NCI-H526 treated with DMSO at 0.1 percent for 48 hours (cell line): Measurements from ENCODE around the gene GPR87.

Experiments used
- DNase-seq: peaks from one replicate; lab custom pipeline; 2025; lab: John Stamatoyannopoulos, UW

GPR87 gene

DNA sequence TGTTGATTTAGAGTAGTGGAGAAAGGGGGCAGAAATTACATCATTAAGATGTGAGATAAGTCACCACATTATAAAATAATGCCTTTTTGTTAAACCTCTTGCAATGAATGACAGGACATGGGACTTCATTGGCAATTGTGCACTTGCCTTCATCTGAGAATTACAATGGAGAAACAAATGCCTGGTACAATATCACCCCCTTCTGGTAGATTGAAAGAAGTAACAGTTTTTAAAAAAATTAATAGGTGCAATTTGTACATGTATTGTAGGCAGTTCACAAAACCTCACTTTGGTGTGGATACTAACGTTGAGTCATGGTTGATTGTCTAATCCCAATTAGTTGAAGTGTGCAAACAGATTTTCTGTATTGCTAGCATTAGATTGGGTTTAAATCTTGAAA, 33.7 kb downstream of the GPR87 start:
- DNase-seq, result peak; percentile 57

DNA sequence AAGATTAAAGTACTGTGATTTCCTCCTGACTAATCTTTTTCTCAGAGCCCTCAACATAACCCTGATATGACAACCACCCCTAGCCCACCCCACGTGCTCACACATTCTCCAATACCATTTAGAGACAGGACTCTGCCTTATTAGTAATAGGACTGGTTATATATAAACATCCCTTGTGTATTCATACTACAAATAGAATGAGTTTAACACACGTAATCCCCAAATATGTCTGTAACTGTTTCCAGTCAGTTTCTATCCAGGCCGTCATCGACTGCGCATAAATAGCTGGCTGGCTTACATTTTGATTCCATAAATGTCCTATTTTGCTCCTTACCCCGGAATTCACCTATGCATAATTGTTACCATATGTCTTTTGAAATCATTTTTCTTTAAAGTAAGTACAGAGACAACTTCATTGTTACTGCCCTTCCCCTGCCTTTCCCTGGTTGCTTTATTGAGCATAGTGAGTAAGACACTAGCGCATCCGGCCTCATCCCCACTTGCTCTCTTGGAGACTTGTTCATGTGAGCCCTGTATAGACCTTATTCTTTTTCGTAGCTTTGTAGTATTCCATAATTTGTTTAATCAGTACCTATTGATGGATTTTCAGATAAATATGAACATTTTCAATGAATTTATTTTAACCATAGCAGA, 34.8 kb downstream of the GPR87 start:
- DNase-seq, result no peak

DNA sequence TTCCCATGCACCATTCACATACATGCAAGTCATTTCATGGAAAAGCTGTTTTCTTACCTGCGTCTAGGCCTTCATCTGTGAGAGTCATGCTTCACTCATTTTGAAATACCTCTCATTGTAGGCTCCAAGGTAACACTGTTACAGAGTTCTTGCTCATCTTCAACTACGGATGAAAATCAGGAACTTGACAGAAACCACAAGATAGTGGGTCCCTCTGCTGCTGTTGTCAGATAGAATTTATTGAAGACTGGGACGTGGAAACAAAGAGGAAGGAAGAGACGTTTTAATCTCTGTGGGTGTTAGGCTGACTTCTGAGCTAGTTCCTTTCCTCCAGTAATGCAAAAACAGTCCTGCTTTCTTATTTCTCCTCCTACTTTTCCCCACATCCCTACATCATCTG, 38.4 kb downstream of the GPR87 start, which contains the start of gene P2RY14:
Gene P2RY14, minus strand, starts transcription at position 313 of the 400 bp plus-strand sequence. CDS start 64,226 bp downstream, outside the sequence.
- DNase-seq, result no peak

DNA sequence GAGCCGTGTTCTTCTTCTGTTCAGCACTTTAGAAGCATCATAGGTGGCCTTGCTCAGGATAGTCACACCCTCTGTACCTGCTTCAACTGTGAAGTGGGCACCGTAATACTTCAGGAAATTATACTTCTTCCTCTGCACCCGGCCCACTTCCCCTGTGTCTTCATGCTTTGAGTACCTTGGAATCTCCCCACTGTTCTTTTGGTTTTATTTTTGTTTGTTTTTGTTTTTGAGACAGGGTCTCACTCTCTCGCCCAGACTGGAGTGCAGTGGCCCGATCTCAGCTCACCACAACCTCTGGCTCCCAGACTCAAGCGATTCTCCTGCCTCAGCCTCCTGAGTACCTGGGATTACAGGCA, 40.0 kb downstream of the GPR87 start:
- DNase-seq, result no peak

DNA sequence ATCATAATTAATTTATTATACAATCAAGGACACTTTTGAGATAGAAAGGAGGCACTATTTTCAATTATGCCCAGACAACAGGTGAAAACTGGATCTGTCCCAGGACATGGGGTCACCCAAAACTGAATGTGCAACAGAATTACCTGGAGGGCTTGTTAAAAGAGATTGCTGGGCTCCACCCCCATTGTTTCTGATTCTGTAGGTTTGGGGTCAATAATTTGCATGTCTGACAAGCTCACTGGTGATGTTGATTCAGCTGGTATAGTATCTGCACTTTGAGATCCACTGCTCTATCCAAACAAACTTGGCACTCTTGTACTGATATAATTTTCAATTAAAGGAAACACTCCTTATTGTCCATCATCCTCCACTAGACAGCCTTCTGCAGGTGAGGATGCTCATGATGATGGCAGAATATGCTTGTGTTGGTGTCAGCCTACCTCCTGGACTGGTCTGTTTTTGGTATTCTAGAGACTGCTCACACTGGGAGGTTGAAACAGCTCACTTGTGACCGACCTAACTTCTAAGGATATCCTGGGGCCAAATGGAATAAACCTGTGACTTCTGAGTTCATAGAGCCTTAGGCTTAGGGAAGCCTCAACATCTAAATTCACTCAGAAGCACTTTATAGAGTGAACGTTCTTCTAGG, 40.5 kb downstream of the GPR87 start:
- no peak for DNase-seq

DNA sequence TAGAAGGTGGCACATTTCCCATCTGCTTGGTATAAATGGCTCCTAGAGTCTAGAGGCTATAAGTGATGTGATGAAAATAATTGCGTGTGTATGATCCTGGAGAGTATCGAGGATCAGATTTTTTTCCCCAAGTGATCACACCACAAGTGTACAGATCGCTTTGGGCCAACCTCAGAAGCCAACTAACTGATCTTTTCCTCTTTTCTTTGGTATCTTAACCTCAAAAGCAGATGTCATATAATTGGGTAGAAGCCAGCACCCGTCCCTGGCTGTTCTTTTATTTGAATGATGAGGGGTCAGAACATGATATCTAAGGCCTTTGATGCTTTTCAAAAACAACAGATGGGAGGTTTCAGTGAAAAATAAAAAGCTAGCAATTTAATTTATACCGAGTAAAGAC, 41.5 kb downstream of the GPR87 start:
- no peak for DNase-seq

DNA sequence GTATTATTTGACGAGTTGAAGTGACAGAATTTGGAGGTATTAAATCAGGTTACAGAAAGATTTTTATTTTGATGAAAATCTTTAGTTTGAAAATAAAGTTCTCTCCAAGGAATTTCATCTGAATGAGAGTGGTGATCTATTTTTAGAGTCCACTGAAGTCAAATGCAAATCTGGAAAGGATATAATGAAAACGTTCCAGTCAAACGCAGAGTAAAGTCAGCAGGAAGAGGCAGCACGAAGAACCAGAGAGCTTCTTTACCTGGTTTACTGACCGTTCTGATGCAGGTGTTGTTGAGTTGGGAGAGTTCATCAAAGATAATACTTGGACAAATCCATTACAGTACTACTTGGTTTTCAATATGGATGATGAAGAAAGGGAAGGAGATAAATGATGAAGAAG, 47.0 kb downstream of the GPR87 start:
- no peak for DNase-seq

DNA sequence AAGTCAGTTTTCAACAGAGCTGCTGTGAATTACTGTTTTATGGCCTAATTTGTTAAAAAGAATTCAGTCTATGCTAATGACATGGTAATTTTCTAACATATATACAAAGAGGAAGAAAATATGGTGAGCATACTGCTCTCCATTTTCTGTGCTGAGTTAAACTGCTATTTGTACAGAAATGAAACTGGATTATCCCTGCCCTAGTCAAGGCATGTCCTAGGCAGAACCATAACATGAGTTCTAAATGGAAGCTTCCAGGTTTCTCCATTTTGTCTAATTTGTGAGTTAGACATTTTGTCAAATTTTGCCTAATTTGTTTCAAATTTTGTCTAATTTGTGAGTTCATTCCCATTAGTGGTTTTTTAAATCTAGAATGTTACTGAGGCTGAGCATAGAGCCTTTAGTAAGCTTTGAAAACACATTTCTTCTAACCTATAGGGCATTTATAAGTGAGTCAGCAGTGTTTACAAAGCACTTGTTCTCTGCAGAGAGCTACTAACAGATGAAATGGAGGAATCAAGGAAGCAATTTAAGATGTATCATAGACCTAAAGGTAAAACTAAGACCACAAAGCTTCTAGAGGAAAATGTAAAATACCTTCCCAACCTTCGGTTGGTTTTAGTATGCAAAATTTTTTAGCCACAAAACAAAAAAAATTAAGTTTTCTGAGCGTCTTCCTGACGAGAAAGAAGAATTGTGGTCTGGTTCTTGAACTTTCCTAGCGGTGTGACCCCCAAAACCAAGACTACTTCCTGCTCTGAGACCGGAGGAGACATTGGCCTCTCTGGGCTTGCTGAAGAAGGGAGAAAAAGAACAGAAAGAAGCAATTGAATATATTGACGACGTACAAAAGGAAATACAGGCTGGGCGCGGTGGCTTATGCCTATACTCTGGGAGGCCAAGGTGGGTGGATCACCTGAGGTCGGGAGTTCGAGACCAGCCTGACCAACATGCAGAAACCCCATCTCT, 48.1 kb downstream of the GPR87 start:
- no peak for DNase-seq

DNA sequence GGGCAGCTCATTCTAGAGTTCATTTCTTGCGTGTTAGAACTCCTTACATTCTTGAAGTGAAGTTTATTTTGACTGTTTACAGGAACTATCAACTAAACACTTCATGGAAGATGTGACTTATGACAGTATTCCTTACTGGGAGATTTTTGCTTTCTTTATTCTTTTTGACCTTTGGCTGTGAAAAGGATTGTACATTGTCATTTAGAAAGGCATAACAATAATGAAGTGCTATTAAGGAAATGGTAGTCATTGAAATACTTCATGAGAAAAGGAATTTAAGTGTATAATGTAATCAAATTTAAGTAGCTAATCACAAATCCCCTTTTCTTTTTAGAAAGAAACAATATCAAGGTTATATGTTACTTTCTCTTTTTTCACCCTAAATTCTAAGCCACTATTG, 49.6 kb downstream of the GPR87 start:
- DNase-seq, result no peak

DNA sequence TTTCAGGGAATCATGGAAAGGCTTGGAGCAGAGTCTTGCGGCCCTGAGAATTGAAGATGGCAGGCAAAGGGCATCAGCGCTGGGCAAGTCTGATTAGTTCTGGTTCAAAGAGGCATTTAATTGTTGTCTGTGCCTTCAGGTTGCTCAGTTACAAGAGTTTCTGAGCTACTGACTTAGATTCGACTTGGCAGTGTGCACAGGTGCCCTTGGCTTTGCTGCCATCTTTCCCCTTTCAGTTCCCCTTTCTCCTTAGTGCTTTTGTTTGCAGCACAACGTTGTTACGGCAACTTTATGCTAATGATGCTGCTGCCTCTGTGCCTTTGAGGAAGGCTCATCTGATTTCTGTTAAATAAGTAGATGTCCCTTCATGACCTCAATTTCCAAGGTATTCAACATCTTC, 50.8 kb downstream of the GPR87 start:
- peak; percentile 18 for DNase-seq

DNA sequence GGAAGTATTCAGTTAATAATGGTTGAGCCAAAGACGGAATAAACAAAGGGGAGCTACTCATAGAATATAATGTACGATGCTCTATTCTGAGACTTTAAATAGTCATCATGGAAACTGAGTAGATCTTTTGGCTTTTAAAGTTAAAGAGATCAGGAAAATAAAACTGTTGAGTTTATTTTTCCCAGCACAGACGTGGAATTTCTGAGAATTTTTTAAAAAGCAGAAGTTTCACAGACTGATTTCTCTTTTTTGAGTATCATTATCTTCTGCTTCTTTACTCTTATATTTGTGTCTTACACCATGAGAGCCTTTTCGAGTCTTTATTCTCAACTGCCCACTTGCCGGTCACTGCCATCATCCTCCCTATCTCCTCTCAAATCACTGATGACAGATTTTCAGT, 51.5 kb downstream of the GPR87 start:
- DNase-seq, result no peak

DNA sequence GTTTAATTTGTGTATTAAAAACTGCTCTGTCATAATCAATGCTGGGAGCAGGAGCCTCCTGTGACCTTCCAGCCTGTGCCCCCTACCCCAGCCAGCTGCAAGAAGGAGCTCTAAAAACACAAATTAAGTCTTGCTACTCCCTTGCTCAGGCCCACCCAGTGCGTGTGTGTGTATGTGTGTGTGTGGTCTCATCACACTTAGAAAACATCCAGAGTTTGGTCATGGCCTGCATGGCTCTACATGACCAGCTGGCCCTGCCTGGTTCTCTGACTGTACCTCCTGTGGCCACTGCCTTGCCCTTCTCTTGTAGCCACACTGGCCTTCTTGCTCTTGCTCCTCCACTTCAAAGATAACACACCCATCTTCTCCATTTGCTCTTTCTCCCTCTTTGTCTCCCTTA, 52.0 kb downstream of the GPR87 start:
- DNase-seq, result no peak

DNA sequence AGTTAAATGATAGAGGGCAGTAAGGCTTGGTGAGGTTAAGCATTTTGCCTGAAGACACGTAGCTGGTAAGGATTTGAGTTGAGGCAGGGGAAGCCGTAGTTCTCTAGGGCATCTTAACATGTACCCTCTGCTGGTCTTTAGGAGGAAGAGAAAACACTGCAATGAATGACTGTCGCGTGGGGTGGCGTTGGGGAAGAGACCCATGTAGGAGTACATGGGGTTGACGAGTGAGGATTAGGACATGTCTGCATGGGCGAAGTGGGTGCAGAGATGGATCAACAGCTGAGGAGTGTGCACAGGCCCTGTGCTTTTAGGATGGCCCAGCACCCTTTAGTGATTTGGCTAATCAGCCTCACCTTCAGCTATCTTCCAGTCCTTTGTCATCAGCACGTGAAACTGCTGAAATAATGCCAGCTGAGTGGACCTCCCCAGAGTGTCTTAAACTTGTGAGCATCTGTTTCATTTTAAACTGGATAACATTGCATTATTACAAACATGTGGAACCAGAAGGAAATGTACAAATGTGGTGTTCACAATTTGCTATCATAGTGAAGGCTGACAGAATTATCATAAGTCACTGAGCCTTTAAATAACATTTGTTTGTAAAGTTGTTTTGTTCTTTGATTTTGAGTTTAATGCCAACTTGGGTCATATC, 53.6 kb downstream of the GPR87 start:
- DNase-seq, result no peak

DNA sequence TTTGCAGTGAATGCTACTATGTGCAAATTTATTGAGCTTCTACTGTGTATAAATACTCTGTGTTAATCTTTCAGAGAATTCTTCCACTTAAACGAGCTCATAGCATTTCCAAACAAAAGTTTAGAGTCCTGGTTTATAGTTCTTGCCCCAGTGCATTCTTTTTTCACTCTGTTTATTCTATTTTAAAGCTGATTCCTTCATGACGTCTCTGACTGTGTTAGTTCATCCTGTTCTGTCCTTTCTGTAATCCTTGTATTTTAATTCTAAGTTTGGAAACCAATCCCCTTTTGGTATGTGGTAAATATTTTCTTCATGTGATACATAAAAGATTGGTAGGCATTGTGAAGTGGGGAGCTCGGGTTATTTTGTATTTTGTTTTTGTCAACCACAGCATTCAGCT, 57.0 kb downstream of the GPR87 start:
- DNase-seq, result no peak

DNA sequence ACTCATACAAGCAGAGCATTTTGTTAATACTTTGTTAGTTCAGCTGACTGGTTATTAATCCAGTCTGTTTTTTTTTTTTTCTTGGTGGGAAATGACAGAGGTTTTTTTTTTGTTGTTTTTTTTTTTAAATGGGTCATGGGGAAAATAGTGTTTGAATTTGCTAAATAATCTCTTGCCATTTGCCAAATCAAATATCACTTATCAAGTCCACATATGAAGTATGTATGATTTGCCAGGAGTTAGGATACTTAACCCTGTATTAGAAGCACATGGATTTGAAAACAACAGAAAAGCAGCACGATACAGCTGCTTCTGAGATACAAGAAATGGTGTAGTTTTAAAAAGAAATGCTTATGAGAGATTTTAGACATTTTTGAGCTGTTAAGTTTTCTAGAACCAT, 59.9 kb downstream of the GPR87 start:
- no peak for DNase-seq

DNA sequence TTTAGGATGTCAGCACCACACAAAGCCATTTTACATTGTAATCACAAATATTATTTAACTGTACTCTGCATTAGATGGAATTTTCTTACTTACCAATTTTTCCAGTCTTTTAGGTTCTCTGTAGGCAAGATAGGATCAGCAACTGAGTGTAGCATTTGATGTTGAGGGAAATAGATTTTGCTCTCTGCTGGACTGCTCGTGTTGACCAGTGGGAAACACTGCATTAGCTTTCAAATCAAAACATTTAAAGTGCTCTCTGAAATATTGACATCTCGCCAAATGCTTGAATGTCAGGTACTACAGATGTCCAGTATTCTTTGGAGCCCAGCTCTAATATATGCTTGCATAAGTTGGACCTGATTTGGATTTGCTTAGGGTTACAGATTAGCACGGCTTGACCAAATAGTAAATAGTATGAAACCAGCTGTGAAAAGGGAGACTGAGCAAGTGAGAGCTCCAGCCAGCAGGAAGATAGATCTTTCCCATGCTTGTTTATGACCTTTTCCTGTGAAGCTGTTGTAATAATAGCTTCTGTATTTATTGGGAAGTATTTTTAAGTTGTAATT, 67.8 kb downstream of the GPR87 start:
- DNase-seq, result no peak
